OCI-LY1 (cell line): ENCODE measurements around the gene PARVG.

ENCODE experiments used
- EZH2 ChIP-seq: fragments of 200-600 bp; sonication (generic), shearing (Covaris generic); IDR thresholded peaks from 2 replicates; pipeline ENCODE4 v1.8.0; 2017; ENCODE audit warnings: borderline replicate concordance, mixed run types, mild to moderate bottlenecking, antibody characterized with exemption, low read length, moderate library complexity, mixed read lengths
- TF ChIP-seq, protein P1 (sequence below): fragments of 200-600 bp; sonication (generic), shearing (Covaris generic); IDR thresholded peaks from 2 replicates; pipeline ENCODE4 v1.5.1; 2017; ENCODE audit warnings: mild to moderate bottlenecking, antibody characterized with exemption, low read length, moderate library complexity, mixed read lengths

GRCh38 chr22:44162960-44163359 lies 17.8 kb upstream of the PARVG start:
- TF ChIP-seq, protein P1, sequence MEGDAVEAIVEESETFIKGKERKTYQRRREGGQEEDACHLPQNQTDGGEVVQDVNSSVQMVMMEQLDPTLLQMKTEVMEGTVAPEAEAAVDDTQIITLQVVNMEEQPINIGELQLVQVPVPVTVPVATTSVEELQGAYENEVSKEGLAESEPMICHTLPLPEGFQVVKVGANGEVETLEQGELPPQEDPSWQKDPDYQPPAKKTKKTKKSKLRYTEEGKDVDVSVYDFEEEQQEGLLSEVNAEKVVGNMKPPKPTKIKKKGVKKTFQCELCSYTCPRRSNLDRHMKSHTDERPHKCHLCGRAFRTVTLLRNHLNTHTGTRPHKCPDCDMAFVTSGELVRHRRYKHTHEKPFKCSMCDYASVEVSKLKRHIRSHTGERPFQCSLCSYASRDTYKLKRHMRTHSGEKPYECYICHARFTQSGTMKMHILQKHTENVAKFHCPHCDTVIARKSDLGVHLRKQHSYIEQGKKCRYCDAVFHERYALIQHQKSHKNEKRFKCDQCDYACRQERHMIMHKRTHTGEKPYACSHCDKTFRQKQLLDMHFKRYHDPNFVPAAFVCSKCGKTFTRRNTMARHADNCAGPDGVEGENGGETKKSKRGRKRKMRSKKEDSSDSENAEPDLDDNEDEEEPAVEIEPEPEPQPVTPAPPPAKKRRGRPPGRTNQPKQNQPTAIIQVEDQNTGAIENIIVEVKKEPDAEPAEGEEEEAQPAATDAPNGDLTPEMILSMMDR = no peak
- TF ChIP-seq EZH2 = no peak
